HTERT RPE-1 (cell line): ENCODE data around the gene CTSZ.
"Not testable (repeated sequence)": the region's sequence is repeated elsewhere in the genome, so short reads cannot be mapped to it uniquely, and the experiment has no call there.

ENCODE experiments used
- in situ Hi-C: fragments of 300-500 bp; cut with MboI; formaldehyde crosslinking; loops from 4 replicates; pipeline ENCODE4 v1.14.3; 2020; ENCODE audit warnings: low sequenced_read_pairs

The CTSZ gene

DNA sequence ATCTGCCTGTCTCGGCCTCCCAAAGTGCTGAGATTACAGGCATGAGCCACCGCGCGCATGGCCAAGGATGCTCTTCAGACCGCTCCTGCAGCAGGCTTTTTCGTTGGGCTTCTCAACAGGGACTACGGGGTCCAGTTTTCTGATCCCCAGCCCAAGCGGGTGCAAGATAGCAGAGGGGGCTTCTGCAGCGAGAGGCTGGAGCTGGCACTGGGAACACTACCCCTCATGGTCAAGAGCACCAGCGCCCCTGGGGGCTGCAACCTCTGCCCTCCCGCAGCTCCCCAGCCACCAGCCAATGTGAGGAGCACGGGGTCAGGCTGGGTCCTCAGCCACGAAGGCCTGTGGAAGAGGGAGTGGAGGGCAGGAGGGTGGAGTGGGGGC, 6.0 kb downstream of the CTSZ start:
- in situ Hi-C loops: no loop called here

- in situ Hi-C loops: no loop called here
Measured at GRCh38 chr20:59000326-59000725, 6.7 kb downstream of the CTSZ start.

DNA sequence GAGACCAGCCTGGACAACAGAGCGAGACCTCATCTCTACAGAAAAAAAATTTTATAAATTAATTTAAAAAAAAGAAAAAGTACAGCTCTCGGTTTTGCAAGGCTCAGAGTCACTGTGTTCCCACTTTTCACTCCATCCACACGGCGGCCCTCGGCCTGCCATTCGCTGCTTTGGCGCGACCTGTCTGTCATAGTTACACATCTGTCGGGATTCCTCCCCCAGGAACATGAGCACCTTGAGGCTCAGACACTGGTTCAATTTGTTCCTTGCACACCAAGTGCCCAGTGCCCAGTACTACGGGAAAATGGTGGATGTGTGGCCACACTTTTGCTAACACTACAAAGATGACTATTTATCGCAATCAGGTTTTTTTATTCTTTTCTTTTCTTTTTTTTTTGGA, 8.4 kb downstream of the CTSZ start:
- in situ Hi-C loops: no loop called here

GRCh38 chr20:58997141-58997770, 9.8 kb downstream of the CTSZ start:
- in situ Hi-C loops: no loop called here

- in situ Hi-C loops: no loop called here
Measured at GRCh38 chr20:58996226-58996611, 10.8 kb downstream of the CTSZ start.

DNA sequence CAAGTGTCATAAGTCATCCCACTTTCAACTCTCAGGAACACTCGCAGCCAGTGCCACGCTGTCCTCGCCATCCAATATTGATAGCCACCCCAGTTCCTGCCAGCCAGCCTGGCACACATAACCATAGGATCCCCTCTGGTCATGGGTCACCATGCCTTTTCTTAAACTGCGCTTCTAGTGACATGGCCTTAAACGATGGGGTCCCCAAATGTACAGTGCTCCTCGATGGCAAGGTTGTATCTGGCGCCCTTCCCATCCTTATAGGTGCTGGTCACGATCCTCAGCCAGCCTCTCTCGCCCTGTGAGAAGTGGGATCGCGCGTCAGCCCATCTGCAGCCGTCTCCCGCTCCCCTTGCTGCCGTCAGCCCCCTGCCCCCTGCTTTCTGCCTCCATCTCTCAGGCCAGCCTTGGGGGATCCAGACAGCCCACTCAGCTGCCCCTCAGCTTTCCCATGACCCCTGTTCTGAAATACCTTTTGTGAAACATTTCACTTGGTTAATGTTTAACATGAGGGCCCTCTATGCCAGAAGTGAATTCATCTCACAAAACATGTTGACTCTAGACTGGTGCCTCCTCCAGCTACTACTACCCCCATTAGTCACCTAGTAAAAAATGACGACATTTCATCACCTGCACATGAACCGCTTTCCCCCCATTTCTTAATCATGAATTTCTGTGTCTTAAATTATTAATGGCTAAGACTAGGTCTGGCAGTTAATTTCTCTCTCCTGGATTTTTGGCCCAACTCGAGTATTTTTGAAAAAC, 11.4 kb downstream of the CTSZ start:
- in situ Hi-C loops: no loop called here

DNA sequence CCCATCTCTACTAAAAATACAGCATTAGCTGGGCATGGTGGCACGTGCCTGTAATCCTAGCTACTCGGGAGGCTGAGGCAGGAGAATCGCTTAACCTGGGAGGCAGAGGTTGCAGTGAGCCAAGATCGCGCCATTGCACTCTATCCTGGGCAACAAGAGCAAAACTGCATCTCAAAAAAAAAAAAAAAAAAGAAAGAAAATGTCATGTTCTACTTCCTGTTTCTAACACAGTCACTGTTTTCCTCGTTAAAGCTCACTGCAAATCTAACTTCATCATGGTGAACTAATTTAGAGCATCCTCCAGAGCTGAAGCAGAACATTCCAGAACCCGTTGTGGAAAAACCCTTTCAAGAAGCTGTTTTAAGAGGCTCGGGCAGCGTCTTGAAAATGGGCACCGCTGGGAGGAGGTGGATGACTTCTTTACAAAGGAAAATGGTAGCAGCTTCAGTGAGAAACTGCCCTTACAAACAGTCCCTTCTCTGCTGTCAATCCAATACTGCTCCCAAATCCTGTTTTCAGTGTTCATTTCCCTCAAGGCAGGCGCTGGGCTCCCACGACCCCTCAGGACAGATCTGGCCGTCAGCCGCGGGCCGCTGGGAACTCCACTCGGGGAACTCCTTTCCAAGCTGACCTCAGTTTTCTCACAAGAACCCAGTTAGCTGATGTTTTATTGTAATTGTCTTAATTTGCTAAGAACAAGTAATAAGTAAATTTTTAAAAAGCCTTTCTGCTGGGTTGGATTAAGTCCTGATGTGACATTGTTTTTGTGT, 12.5 kb downstream of the CTSZ start:
- in situ Hi-C loops: no loop called here

- in situ Hi-C loops: no loop called here
Measured at GRCh38 chr20:58993332-58994248, 13.5 kb downstream of the CTSZ start.

GRCh38 chr20:58992911-58993310, 14.1 kb downstream of the CTSZ start:
- in situ Hi-C loops: no loop called here

DNA sequence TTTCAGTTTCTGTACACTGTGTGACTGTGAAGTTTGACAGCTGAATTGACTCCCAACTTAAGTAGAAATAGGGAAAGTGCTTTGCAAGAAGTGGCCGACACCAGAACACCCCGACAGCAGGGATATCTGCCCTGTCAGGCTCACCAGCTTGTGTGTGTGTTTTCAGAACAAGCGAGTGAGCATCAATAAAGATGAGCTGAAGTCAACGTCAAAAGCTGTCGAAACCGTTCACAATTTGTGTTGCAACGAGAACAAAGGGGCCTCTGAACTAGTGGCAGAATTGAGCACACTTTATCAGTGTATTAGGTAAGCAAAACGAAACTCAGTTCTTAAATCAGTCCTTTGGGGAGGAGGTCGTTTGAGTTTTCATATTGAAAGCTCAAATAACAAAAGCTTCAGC, 15.3 kb downstream of the CTSZ start:
- in situ Hi-C loops: no loop called here

- in situ Hi-C loops: no loop called here
Measured at GRCh38 chr20:58990651-58991445, 16.2 kb downstream of the CTSZ start.

DNA sequence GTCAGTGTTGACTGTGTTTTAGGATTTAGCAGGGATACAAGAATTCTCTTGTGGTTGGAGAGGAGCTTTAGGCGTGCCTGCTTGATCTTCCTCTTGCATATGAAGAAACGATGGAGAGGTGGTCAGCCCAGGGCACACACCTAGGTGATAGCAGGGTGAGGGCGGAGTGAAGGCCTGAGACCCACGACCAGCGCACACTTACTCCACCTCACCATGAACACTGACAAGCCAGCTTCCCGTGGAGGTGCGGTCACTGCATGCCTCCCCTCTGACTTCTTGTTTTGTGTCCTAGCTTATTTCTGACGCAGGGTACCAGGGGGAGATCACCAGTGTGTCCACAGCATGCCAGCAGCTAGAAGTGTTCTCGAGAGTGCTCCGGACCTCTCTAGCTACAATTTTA, 17.9 kb downstream of the CTSZ start:
- in situ Hi-C loops: no loop called here

GRCh38 chr20:58988565-58988882, 18.5 kb downstream of the CTSZ start:
- in situ Hi-C loops: no loop called here

DNA sequence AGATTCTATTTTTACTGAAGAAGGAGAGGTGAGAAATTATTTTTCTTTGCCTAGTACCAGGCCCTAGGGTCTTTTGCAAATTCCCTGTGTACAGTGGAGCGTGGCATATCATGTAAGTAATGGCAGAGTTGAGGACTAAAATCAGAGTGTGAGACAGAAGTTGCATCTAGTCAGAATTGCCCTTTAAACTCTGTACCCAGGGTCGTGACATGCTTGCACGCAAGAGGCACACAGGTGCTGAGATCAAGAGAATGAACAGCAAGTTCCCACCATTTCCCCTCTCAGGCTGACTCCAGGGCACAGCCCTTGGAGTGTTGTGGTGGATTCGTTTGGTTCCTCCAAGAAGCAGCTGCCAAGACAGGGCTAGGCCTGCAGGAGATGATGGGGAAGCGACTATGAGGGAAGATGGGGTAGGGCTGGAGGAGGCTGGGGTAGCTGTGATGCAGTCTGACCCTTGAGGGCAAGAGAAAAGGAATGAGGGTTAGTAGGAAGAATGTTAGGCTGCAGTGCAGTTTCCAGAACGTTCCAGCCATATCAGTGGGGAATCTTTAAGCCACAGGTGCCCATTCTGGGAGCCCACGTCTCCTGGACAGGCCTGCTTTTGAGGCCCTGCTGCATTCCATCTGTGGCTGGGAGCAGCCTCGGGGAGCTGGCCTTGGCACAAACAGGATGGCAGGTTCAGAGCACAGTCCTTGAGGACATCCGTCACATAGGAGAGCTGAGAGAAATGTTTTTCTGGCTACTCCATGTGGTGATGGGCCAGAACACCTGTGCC, 19.1 kb downstream of the CTSZ start:
- in situ Hi-C loops: no loop called here

- in situ Hi-C loops: no loop called here
Measured at GRCh38 chr20:58986968-58987517, 20.0 kb downstream of the CTSZ start.

DNA sequence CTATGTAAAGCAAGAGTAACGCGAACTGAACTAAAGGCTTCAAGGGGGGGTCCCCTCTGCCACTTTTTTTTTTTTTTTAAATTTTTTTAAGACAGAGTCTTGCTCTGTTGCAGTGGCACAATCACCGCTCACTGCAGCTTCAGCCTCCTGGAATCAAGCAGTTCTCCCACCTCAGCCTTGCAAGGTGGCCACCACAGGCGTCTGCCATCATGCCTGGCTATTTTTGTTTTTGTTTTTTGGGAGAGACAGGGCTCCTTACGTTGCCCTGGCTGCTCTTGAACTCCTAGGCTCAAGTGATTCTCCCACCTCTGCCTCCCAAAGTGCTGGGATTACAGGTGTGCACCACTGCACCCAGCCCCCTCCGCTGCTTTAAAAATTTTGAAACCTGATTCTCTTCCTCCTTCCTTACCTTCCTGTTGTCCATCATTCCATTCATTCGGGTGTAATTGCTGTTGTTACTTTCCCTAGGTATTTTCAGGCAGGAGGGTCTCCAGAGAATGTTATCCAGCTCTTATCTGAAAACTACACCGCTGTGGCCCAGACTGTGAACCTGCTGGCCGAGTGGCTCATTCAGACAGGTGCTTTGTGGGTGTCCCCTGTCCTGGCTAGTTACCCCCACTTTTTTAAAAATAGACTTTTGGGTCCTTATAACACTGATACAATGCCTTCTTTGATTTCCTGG, 20.6 kb downstream of the CTSZ start:
- in situ Hi-C loops: no loop called here

DNA sequence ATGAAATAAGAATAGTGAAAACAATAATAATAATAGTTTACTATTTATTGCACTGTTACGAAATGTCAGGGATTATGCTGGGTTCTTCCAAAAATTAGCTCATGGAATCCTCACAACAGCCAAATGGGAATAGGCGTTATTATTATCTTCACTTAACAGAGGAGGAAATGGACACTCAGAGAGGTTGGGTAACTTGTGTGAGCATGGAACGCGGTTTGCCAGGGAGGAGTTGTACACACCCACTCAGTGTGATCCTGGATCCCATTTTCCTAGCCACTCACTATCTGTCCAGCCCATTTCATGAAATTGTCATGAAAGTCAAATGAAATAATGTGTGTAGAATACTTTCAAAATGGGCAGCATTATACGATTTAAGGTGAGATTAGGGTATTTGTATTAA, 21.4 kb downstream of the CTSZ start:
- in situ Hi-C loops: no loop called here

DNA sequence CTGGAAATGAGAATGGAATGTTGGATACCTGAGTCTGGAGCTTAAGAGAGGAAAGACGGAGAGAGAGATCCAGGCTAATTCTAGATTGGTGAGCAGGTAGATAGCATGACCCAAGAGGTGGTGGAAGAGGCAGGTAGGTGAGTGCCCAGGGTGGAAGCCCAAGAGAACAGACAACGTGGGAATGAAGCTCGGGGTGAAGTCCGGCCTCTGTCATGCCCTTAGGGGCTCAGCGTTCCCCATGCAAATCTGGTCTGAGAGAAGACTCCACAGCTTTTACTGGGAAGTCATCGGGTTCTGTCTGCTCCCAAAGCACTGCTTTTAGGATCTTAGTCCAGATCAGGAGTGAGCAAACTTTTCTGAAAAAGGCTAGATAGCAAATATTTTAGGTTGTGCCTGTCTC, 22.4 kb downstream of the CTSZ start:
- in situ Hi-C loops: no loop called here

DNA sequence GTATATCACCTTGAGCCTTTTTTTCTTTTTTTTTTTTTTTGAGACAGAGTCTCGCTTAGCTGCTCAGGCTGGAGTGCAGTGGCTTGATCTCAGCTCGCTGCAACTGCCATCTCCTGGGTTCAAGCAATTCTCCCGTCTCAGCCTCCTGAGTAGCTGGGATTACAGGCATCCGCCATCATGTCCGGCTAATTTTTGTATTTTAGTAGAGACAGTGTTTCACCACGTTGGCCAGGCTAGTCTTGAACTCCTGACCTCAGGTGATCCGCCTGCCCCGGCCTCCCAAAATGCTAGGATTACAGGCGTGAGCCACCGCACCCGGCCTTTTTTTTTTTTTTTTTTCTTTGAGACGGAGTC, 24.0 kb downstream of the CTSZ start:
- in situ Hi-C loops: not testable (repeated sequence)
